MM.1S (cell line): ENCODE measurements around the gene GP9.

Source experiments
- CTCF ChIP-seq: fragments of 300-600 bp; sonication (generic); IDR thresholded peaks from 2 replicates; pipeline ENCODE4 v1.5.1; 2016; ENCODE audit warnings: antibody characterized with exemption, low read length, mixed read lengths
- EZH2 ChIP-seq: fragments of 300-600 bp; sonication (generic); optimal IDR thresholded peaks from 2 replicates; pipeline ENCODE3; 2017; ENCODE audit warnings: low read depth, mild to moderate bottlenecking, antibody characterized with exemption, low read length, mixed read lengths
- EZH2phosphoT487 ChIP-seq: fragments of 300-600 bp; sonication (generic); IDR thresholded peaks from 2 replicates; pipeline ENCODE4 v1.6.1; 2018; ENCODE audit warnings: antibody characterized with exemption, low read length

GRCh38 chr3:129095285-129095684 is 34.7 kb downstream of the GP9 start:
- no peak for TF ChIP-seq EZH2
- no peak for TF ChIP-seq CTCF
- TF ChIP-seq EZH2phosphoT487, result no peak
